HCT116 (cell line): ENCODE results near the gene TEX22. TPM values are rescaled to one million over a fixed set of nuclear protein-coding genes. Genes with fewer than 3 reads are reported as not detected.

ENCODE experiments used
- ATAC-seq: fragments of 200-7000 bp; cut with Tn5 transposase; 2 replicates; pipeline ENCODE4 v1.9.1; 2020; ENCODE audit warnings: mild to moderate bottlenecking, moderate library complexity
- BruUV-seq: library from RNA; stranded (reverse); fragments of 400-500 nt; replicated peaks from 2 replicates; lab custom pipeline; 2021; lab: Mats Ljungman, UMichigan
- CTCF ChIA-PET: fragments of 300-600 bp; sonication (Branson Sonifier 250); formaldehyde crosslinking; loops from one replicate; lab custom pipeline; 2021; ENCODE audit warnings: antibody characterized with exemption; lab: Charles Lee
- POLR2A ChIA-PET: fragments of 300-600, 350-600 bp; sonication (Branson Sonifier 250); formaldehyde crosslinking; loops from one replicate; lab custom pipeline; 2021; ENCODE audit warnings: antibody characterized with exemption; lab: Charles Lee
- RAD21 ChIA-PET, 2 experiments: fragments of 300-600 bp; sonication (Branson Sonifier 250); formaldehyde crosslinking; loops; one replicate each; lab custom pipeline; 2023; ENCODE audit warnings: low total read pairs in 2 of 2; ENCODE audit not compliant: uncharacterized antibody in 2 of 2, unreplicated experiment in 2 of 2, low non-redundant PET in 1 of 2; lab: Charles Lee
- DNase-seq: peaks from one replicate; pipeline ENCODE4 v3.0.0-alpha.2; 2010; ENCODE audit warnings: low read depth, low spot score
- H2AFZ ChIP-seq: fragments of 200-600 bp; shearing (Covaris generic), sonication (generic); 2 replicates; pipeline ENCODE4 v1.6.1; 2017; ENCODE audit warnings: low read depth, mixed run types, mixed read lengths, antibody characterized with exemption, low read length; ENCODE audit not compliant: poor library complexity, severe bottlenecking
- H3K27ac ChIP-seq: 2 replicates; pipeline ENCODE4 v1.5.1; 2012; ENCODE audit warnings: low read depth, low read length
- H3K27me3 ChIP-seq: fragments of 200-600 bp; sonication (generic); 2 replicates; pipeline ENCODE4 v1.6.1; 2016; ENCODE audit warnings: mixed run types, low read length, mixed read lengths; ENCODE audit not compliant: insufficient read depth
- H3K36me3 ChIP-seq, 2 experiments: fragments of 200-500 bp in 1 of 2; fragments of 200-600 bp in 1 of 2; sonication (Bioruptor generic) in 1 of 2; sonication (generic) in 1 of 2; 2 replicates each; pipeline versions ENCODE4 v1.5.1 to v1.6.1; 2014 to 2016; ENCODE audit warnings: low read length in 2 of 2, inconsistent platforms in 1 of 2, mixed read lengths in 1 of 2, mixed run types in 1 of 2; ENCODE audit not compliant: insufficient read depth in 2 of 2, control insufficient read depth in 1 of 2
- H3K4me1 ChIP-seq, 2 experiments: fragments of 200-600 bp in 1 of 2; sonication (generic) in 1 of 2; 2 replicates each; pipeline versions ENCODE4 v1.5.1 to v1.6.1; 2012 to 2017; ENCODE audit warnings: low read length in 2 of 2, inconsistent platforms in 1 of 2, mild to moderate bottlenecking in 1 of 2, mixed read lengths in 1 of 2, mixed run types in 1 of 2, moderate library complexity in 1 of 2; ENCODE audit not compliant: insufficient read depth in 2 of 2, control insufficient read depth in 1 of 2
- H3K4me2 ChIP-seq: fragments of 200-600 bp; sonication (generic); 2 replicates; pipeline ENCODE4 v1.6.1; 2017; ENCODE audit warnings: mixed run types, low read length, mixed read lengths
- H3K4me3 ChIP-seq, 2 experiments: fragments of 200-600 bp in 1 of 2; sonication (generic) in 1 of 2; replicated peaks in 1 of 2; 2 replicates each; pipeline ENCODE4 v1.5.1; 2011 to 2016; ENCODE audit warnings: low read length in 2 of 2, control low read depth in 1 of 2, low read depth in 1 of 2, mild to moderate bottlenecking in 1 of 2, mixed read lengths in 1 of 2, mixed run types in 1 of 2
- H3K79me2 ChIP-seq: fragments of 200-600 bp; sonication (generic); 2 replicates; pipeline ENCODE4 v1.6.1; 2017; ENCODE audit warnings: mild to moderate bottlenecking, mixed run types, low read length, moderate library complexity, mixed read lengths; ENCODE audit not compliant: insufficient read depth
- H3K9ac ChIP-seq: fragments of 200-600 bp; sonication (generic); 2 replicates; pipeline ENCODE4 v1.6.1; 2016; ENCODE audit warnings: low read length, mixed read lengths
- H3K9me2 ChIP-seq: fragments of 200-600 bp; sonication (generic), shearing (Covaris generic); 2 replicates; pipeline ENCODE4 v1.6.1; 2017; ENCODE audit warnings: mixed run types, mild to moderate bottlenecking, moderate library complexity; ENCODE audit not compliant: insufficient read depth
- H3K9me3 ChIP-seq, 2 experiments: fragments of 200-500 bp in 1 of 2; fragments of 200-600 bp in 1 of 2; sonication (Bioruptor generic) in 1 of 2; sonication (generic) in 1 of 2; 2 replicates each; pipeline ENCODE4 v1.6.1; 2014 to 2017; ENCODE audit warnings: low read length in 2 of 2, mixed read lengths in 2 of 2, inconsistent platforms in 1 of 2, low read depth in 1 of 2, mild to moderate bottlenecking in 1 of 2, mixed run types in 1 of 2, moderate library complexity in 1 of 2; ENCODE audit not compliant: control insufficient read depth in 1 of 2, insufficient read depth in 1 of 2
- H4K20me1 ChIP-seq: fragments of 200-600 bp; sonication (generic), shearing (Covaris generic); 2 replicates; pipeline ENCODE4 v1.6.1; 2017; ENCODE audit warnings: mixed run types, mild to moderate bottlenecking, moderate library complexity; ENCODE audit not compliant: insufficient read depth
- CEBPB ChIP-seq: IDR thresholded peaks from 2 replicates; pipeline ENCODE4 v1.6.1; 2012; ENCODE audit warnings: low read depth
- EZH2 ChIP-seq: fragments of 200-600 bp; sonication (generic); IDR thresholded peaks from 2 replicates; pipeline ENCODE4 v1.6.1; 2017; ENCODE audit warnings: antibody characterized with exemption, mixed run types
- SP1 ChIP-seq: IDR thresholded peaks from 2 replicates; pipeline ENCODE4 v1.6.1; 2012; ENCODE audit warnings: low read depth
- TCF7L2 ChIP-seq: IDR thresholded peaks from 2 replicates; pipeline ENCODE4 v1.7.0; 2011; ENCODE audit warnings: borderline replicate concordance, inconsistent platforms; ENCODE audit not compliant: insufficient read depth, insufficient read length; ENCODE audit errors: extremely low read depth
- intact Hi-C: fragments of 100-400 bp; cut with micrococcal nuclease; formaldehyde crosslinking; loops from 2 replicates; pipeline ENCODE4 v1.10.0; 2022
- total RNA-seq: library from RNA; stranded (reverse); gene quantifications from one replicate; pipeline ENCODE4 v1.2.1, GENCODE V29; 2021; ENCODE audit not compliant: unreplicated experiment

TEX22 gene
- total RNA-seq, 1 experiment from 2014 or later = 3.8 TPM

DNA sequence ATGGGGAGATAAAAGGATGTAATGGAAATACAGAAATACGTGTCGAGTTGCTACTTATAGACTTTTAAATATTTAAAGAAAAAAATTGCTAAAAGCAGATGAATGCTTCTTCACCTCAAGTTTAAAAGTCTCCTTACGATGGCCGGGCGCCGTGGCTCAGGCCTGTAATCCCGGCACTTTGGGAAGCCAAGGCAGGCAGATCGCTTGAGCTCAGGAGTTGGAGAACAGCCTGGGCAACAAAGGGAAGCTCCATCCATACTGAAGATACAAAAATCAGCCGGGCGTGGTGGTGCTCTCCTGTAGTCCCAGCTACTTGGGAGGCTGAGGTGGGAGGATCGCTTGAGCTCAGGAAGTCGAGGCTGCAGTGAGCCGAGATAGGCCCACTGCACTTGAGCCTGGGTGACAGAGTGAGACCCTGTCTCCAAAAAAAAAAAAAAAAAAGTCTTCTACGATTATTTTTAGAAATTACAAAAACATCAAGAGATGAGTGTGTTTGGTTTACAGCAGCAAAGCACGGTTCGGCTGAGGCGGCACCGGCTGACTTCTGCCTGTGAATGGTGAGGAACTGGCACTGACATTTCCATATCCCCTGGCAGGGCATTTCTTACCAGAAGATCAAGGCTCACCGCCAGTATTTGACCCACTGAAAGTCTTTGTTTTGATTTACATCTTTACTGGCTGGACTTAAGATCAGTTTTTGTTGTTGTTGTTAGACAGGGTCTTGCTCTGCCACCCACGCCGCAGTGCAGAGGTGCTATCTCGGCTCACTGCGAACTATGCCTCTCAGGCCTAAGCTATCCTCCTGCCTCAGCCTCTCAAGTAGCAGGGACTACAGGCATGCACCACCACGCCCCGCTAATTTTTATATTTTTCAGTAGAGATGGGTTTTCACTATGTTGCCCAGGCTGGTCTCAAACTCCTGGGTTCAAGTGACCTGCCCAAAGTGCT lies 17.4 kb downstream of the TEX22 start:
- Histone ChIP-seq H3K27ac (no peak overlapping the region), H3K9me3 (no peaks in the 10 kb centered on the region), H3K79me2 (peaks cover 11% of the 10 kb centered on the region), H3K9ac (no peak overlapping the region), H3K4me2 (no peak overlapping the region), H4K20me1 (no peaks in the 10 kb centered on the region), H3K4me3 (no peak overlapping the region), H3K9me2 (no peaks in the 10 kb centered on the region), H3K27me3 (no peaks in the 10 kb centered on the region), H2AFZ (no peak overlapping the region), H3K4me1 (peaks cover 17 to 31% of the 10 kb centered on the region in 2 experiments), H3K36me3 (no peaks in the 10 kb centered on the region)
- CTCF ChIA-PET = no interaction called here
- no peak for DNase-seq
- no peak for ATAC-seq
- RAD21 ChIA-PET = no interaction called here
- TF ChIP-seq EZH2 = no peak
- no peak for TF ChIP-seq TCF7L2
- no peak for TF ChIP-seq CEBPB
- intact Hi-C loops = no loop called here
- POLR2A ChIA-PET = no interaction called here
- no TSS peak for BruUV-seq

DNA sequence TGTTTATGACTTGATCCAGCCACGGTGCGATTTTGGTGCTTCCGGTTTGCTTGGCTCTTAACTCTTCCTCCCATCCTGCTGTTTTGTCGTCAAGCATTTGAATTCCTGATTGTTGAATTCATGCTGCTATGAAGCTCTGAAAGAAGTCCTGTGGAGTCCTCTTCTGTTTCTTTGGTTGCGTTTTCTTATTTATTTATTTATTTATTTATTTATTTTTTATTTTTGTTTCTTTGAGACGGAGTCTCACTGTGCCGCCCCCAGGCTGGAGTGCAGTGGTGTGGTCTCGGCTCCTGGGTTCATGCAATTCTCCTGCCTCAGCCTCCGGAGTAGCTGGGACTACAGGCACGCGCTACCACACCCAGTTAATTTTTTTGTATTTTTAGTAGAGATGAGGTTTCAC lies 18.3 kb downstream of the TEX22 start:
- BruUV-seq = no TSS peak
- Histone ChIP-seq H4K20me1 (no peaks in the 10 kb centered on the region), H3K27me3 (no peaks in the 10 kb centered on the region), H3K27ac (no peak overlapping the region), H3K9me3 (no peaks in the 10 kb centered on the region), H3K4me3 (no peak overlapping the region)
- no peak for TF ChIP-seq SP1
- TF ChIP-seq, all 23 proteins: peak for 0
- intact Hi-C loops = no loop called here
- no peak for DNase-seq
- Histone ChIP-seq H3K36me3 (peaks cover 0 to 6% of the 10 kb centered on the region in 2 experiments; a peak in 1 of 4 replicates), H3K4me1 (peaks cover 19 to 32% of the 10 kb centered on the region in 2 experiments), H3K9me2 (no peaks in the 10 kb centered on the region), H3K9ac (no peak overlapping the region), H2AFZ (no peak overlapping the region), H3K79me2 (peaks cover 20% of the 10 kb centered on the region), H3K4me2 (no peak overlapping the region)
- CTCF ChIA-PET = no interaction called here
- POLR2A ChIA-PET = no interaction called here
- no peak for ATAC-seq
- RAD21 ChIA-PET = no interaction called here
